Ishikawa (cell line): ENCODE results near the gene DENND2C.

ENCODE experiments used
- CEBPB ChIP-seq: IDR thresholded peaks from 2 replicates; pipeline ENCODE4 v1.6.1; 2012
- CREB1 ChIP-seq: IDR thresholded peaks from 2 replicates; pipeline ENCODE4 v1.6.1; 2012; ENCODE audit warnings: low read depth
- EGR1 ChIP-seq: IDR thresholded peaks from 2 replicates; pipeline ENCODE4 v1.6.1; 2012
- EP300 ChIP-seq: IDR thresholded peaks from 2 replicates; pipeline ENCODE4 v1.6.1; 2012; ENCODE audit warnings: borderline replicate concordance
- FOXM1 ChIP-seq: IDR thresholded peaks from 2 replicates; pipeline ENCODE4 v1.6.1; 2012; ENCODE audit warnings: low read depth, borderline replicate concordance
- NFIC ChIP-seq: IDR thresholded peaks from 2 replicates; pipeline ENCODE4 v1.6.1; 2012
- RAD21 ChIP-seq: IDR thresholded peaks from 2 replicates; pipeline ENCODE4 v1.6.1; 2012; ENCODE audit warnings: low read depth
- REST ChIP-seq: IDR thresholded peaks from 2 replicates; pipeline ENCODE4 v1.6.1; 2012; ENCODE audit warnings: low read depth, mild to moderate bottlenecking
- TCF12 ChIP-seq: IDR thresholded peaks from 2 replicates; pipeline ENCODE4 v1.6.1; 2012; ENCODE audit warnings: low read depth
- TEAD4 ChIP-seq: IDR thresholded peaks from 2 replicates; pipeline ENCODE4 v1.6.1; 2012
- YY1 ChIP-seq: IDR thresholded peaks from 2 replicates; pipeline ENCODE4 v1.6.1; 2012; ENCODE audit warnings: low read depth
- ZBTB7A ChIP-seq: IDR thresholded peaks from 2 replicates; pipeline ENCODE4 v1.6.1; 2012; ENCODE audit warnings: low read depth
- TF ChIP-seq, protein P1 (sequence below): IDR thresholded peaks from 2 replicates; pipeline ENCODE4 v1.6.1; 2012

DNA sequence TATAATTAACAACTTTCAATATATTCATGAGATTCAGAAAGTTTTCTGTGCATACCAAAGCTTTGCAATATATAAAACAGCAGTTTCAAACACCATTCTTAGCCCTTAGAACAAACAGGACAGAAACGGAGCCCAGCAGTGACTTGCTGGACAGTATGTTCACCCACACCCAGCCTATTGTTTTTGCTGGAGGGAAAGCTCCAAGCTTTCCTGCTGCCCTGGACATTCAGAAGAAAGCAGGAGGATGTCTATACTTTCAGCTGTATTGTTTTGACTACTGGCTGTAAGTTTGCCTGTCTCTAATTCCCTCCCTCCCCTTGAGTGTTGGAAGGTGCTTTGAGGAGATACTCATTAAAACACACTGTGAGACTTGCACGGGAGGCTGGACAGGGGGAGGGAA, 9.6 kb downstream of the DENND2C start:
- no peak for TF ChIP-seq NFIC
- no peak for TF ChIP-seq CEBPB
- no peak for TF ChIP-seq REST
- TF ChIP-seq TEAD4: no peak
- TF ChIP-seq EP300: no peak
- TF ChIP-seq YY1: no peak
- TF ChIP-seq EGR1: no peak
- no peak for TF ChIP-seq CREB1
- TF ChIP-seq, protein P1, sequence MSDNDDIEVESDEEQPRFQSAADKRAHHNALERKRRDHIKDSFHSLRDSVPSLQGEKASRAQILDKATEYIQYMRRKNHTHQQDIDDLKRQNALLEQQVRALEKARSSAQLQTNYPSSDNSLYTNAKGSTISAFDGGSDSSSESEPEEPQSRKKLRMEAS: no peak
- no peak for TF ChIP-seq ZBTB7A
- no peak for TF ChIP-seq TCF12
- no peak for TF ChIP-seq RAD21
- no peak for TF ChIP-seq FOXM1
